HG02885 (cell line): ENCODE results near the gene PRRC2C.

Experiments used
- ATAC-seq: cut with Tn5 transposase; IDR thresholded peaks from one replicate; pipeline ENCODE4 v1.9.1; 2021; ENCODE audit warnings: mild to moderate bottlenecking; ENCODE audit not compliant: unreplicated experiment, poor library complexity

The PRRC2C gene

DNA sequence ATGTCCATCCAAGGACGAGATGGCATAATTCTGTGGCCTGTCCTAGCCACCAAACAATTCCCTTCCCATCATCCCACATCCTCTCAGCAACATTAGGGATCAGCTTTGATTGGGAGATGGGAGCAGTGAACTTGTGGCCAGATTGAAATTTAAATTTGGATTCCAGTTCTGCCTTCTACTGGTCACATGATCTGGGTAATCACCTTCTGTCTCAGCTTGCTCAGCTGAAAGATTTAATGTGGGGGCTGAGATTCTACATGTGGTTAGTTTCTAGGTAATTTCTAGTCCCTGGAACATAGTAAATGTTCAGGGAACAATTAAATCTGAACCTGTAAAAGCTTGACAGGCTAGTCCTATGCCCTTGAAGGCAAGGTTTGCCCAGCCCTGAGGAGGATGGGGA is 139.9 kb downstream of the PRRC2C start:
- no peak for ATAC-seq

DNA sequence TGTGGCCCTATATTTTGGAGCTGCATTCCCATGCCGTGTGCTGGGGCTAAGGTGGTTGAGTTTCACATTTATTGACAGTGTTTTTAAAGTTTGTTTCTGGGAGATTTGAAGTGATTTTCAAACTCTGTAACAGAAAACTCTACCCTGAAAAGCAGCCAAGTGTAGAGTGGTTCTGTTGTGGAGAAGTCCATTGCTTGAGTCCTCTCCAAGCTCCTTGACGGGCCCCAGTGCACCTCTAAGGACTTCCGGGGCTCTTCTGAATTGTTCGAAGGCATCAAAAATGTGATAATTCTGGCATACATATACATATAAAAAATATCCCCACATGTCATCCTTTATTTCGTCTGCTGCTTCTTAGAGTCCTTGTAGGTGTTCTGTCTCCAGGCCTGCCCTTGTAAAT is 141.7 kb downstream of the PRRC2C start:
- no peak for ATAC-seq

DNA sequence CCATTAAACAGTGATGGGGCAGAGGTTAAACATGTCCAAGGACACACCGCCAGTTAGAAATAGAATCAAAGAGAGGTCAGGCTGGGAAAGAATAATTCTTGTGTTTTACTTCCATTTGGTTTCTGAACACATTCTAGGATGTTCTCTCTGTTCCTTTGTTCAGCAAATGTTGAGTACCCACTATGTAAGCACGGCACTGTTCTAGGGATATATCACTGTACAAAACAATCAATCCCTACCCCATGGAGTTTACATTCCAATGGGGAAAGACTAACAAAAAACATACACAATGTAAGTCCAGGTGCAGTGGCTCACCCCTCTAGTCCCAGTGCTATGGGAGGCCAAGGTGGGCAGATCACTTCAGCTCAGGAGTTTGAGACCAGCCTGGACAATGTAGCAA is 142.9 kb downstream of the PRRC2C start:
- ATAC-seq: no peak

DNA sequence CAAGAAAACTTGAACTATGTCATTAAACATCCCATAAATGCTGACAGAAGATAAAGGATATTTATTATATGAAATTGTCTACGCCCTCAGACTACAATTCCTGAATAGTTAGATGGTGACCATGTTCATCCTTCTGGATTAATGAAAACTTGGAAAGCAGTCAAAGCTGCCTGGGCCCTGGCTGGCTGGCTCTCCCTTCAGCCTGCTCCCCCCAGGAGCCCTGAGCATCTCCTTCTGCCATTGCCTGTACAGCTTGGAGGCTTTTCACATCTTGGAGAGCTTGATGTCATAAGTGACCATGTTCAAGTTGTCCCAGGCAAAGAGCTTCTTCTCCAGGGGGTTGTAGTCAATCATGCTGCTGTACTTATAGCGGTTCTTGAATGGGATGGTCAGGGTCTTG is 150.3 kb downstream of the PRRC2C start:
- no peak for ATAC-seq

DNA sequence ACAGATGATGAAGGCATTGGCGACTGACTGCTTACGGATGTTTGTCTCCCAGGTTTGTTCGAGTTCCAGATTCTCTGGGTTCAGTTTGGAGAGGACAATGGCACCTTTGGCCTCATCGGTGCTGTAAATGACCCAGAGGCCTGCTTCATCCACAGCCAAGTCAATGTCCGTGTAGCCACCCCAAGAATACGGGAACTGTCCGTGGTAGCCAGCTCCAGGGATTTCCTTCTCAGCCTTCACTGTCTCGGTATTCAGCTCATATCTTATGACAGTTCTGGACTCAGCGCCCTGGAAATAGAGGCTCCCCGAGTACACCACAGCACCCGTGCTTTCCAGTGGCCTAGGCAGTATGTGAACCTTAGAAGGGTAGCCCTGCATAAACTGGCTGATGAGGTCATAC is 150.8 kb downstream of the PRRC2C start:
- no peak for ATAC-seq

DNA sequence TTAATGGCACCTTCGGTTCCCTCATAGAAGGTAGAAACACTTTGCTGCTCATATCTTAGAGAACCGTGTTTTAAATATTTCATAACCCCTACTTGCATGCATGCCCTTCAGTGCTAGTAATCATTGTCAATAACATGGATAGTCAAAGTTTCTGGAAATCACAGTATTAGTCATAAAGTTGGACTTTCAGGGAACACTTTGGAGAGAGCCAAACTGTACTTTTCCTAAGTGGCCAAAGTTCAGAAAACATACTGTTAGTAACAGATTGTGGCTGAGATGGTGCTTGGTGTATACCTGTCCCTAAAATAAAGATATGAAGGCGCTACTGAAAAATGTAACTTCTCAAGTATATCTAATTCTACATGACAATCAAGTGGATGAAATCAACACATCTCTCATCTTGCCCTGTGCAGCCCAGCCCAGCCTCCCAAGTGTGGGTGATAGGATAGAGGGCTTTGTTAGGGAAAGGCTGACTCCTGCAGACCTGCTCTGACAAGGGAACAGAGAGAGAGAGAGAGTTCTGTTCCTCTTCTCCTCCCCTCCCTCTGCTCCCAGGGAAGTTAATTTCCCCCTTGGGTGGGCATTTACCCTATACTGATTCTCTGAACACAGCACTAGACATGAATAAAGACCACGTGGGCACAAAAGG is 152.7 kb downstream of the PRRC2C start:
- ATAC-seq: no peak

DNA sequence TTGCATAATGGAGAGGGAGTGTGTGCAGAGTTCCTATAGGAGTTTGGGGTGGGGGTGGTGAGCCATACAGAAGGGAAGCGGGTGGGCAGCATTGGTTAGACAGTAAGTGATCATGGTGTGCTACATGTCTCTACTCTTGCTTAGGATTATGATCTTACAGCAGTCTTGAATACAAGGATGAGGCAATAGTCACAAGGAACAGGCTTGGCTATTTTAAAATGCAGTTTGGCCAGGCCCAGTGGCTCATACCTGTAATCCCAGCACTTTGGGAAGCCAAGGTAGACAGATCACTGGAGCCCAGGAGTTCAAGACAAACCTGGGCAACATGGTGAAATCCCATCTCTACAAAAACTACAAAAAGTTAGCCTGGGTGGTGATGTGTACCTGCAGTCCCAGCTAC is 154.9 kb downstream of the PRRC2C start:
- ATAC-seq: no peak

DNA sequence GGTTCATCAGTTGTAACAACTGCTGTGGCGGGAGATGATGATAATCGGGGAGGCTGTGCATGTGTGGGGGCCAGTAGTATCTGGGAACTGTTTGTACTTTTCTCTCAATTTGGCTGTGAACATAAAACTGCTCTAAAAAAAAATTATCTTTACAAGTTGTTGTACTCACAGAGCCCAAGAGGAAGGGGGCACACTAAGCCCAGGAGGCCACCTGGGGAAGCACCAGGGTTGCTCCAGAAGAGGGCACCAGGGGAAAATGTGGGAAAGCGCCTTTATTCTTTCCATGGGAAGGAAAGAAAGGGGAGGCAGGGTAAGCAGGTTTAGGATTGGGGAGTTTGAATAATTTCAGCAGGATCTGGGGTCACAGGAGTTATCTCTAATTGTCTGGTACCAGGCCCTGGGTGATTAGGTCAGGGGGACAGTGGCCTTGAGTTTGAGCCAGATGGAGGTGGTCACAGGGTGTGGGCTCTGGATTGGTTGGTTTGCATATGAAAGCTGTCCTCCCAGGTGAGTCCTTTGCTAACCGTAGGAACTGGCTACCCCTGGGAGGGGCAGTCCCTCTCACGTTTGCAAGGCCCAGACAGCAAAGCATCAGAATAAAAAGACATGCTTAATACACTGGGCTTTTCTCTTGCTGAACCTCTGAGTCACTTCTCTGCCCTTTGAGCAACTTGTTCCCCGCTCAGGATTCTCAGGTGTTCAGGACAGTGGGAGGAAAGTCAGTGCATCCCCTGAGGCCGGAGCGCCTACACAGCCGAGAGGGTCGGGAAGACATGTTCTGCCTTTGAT is 155.9 kb downstream of the PRRC2C start:
- ATAC-seq: no peak

DNA sequence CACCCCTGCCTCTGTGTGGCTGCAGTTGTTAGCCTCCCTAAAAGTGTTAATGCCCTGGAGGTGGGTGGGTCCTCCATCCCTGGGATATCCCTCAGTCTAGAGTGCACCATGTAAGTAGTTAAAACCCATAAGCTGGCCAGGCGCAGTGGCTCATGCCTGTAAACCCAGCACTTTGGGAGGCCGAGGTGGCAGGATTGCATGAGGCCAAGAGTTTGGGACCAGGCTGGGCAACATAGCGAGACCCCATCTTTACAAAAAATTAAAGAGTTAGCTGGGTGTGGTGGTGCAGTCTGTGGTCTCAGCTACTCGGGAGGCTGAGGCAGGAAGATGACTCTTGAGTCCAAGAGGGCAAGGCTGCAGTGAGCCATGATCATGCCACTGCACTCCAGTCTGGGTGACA is 156.9 kb downstream of the PRRC2C start:
- no peak for ATAC-seq
